ENCODE data around the gene CUL2. TPM values are rescaled to one million over a fixed set of nuclear protein-coding genes. Genes with fewer than 3 reads are reported as not detected.
A peak's percentile ranks its signal among the peaks of the same experiment; 100 is the strongest.
"Not testable (repeated sequence)": the region's sequence is repeated elsewhere in the genome, so short reads cannot be mapped to it uniquely, and the experiment has no call there.

CUL2 gene
- total and polyA plus RNA-seq, 2 donors = 19.0 to 41.0 TPM

DNA sequence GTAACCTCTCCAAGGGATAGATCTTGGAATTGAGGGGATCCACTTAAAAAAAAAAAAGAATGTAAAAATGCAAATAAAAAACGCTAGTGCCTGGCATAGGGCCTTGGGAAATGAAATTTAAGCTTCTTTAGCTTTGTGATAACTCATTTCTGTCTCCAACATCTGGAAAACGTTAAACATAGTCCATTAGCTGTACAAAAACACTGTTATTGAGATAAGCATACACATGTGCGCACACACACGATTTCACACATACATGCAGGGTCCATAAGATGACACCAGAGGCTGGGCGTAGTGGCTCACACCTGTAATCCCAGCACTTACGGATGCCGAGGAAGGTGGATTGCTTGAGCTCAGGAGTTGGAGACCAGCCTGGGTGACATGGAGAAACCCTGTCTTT lies 13.7 kb upstream of the CUL2 start:
- no peak overlapping the region for H3K27ac ChIP-seq (ENCODE audit: low read depth)
- H3K4me3 ChIP-seq (ENCODE audit: low read depth, low read length) = no peak overlapping the region
- H3K4me1 ChIP-seq (ENCODE audit: insufficient read depth) = no peaks in the 10 kb centered on the region
- no peaks in the 10 kb centered on the region for H3K36me3 ChIP-seq (ENCODE audit: insufficient read depth)
- DNase-seq (ENCODE audit: extremely low spot score) = peak; percentile 43
- 38% methylated on average over 7 of the region's 7 CpGs for WGBS

DNA sequence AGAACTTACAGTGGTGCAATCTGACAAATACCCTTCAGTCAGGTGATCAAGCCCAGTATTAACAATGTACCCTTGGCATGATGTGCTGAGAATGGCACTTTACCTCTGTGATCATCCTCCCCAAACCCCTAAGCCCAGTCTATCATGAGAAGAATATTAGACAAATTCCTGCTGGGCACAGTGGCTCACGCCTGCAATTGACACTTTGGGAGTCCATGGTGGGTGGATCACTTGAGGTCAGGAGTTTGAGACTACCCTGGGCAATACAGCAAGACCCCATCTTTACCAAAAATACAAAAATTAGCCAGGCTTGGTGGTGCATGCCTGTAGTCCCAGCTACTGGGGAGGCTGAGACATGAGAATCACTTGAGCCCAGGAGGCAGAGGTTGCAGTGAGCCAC lies 7.4 kb upstream of the CUL2 start:
- Histone ChIP-seq H3K36me3 (ENCODE audit: insufficient read depth) (no peaks in the 10 kb centered on the region), H3K4me3 (ENCODE audit: low read depth, low read length) (no peak overlapping the region), H3K4me1 (ENCODE audit: insufficient read depth) (no peaks in the 10 kb centered on the region), H3K27ac (ENCODE audit: low read depth) (no peak overlapping the region)
- DNase-seq (ENCODE audit: extremely low spot score) = no peak
- WGBS = 77% methylated on average over 1 of the region's 1 CpG

DNA sequence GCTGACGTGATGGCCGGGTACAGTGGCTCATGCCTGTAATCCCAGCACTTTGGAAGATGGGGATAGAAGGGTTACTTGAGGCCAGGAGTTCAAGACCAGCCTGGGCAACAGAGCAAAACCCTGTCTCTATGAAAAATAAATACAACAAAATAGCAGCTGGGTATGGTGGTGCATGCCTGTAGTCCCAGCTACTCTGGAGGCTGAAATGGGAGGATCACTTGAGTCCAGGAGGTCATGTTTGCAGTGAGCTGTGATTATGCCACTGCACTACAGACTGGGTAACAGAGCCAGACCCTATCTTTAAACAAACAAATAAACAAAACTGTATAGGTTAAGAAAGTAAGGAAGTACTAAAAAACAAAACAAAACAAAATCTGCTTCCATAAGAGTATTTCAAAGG lies 6.2 kb upstream of the CUL2 start:
- Histone ChIP-seq H3K4me3 (ENCODE audit: low read depth, low read length) (no peak overlapping the region), H3K27ac (ENCODE audit: low read depth) (no peak overlapping the region), H3K4me1 (ENCODE audit: insufficient read depth) (no peaks in the 10 kb centered on the region), H3K36me3 (ENCODE audit: insufficient read depth) (no peaks in the 10 kb centered on the region)
- WGBS = 72% methylated on average over 2 of the region's 2 CpGs
- no peak for DNase-seq (ENCODE audit: extremely low spot score)

DNA sequence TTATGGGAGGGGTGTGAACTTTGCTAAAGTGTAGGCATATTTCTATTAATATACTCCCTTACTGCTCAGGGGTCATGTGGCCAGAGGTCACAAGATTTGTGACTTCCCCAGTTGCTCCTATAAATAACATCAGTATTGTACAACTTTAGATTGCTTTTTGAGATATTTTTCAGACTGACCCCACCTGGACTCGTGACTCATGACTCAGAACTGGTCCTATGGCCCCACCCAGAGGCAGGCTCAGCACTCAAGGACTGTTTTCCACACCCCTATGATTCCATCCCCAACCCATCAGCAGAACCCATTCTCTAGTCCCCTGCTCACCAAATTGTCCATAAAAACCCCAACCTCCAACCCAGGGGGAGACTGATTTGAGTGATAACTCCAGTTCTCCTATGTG lies 2.7 kb upstream of the CUL2 start:
- 64% methylated on average over 1 of the region's 1 CpG for WGBS
- Histone ChIP-seq H3K27ac (ENCODE audit: low read depth) (no peak overlapping the region), H3K4me3 (ENCODE audit: low read depth, low read length) (no peak overlapping the region), H3K4me1 (ENCODE audit: insufficient read depth) (no peaks in the 10 kb centered on the region), H3K36me3 (ENCODE audit: insufficient read depth) (no peaks in the 10 kb centered on the region)
- no peak for DNase-seq (ENCODE audit: extremely low spot score)

DNA sequence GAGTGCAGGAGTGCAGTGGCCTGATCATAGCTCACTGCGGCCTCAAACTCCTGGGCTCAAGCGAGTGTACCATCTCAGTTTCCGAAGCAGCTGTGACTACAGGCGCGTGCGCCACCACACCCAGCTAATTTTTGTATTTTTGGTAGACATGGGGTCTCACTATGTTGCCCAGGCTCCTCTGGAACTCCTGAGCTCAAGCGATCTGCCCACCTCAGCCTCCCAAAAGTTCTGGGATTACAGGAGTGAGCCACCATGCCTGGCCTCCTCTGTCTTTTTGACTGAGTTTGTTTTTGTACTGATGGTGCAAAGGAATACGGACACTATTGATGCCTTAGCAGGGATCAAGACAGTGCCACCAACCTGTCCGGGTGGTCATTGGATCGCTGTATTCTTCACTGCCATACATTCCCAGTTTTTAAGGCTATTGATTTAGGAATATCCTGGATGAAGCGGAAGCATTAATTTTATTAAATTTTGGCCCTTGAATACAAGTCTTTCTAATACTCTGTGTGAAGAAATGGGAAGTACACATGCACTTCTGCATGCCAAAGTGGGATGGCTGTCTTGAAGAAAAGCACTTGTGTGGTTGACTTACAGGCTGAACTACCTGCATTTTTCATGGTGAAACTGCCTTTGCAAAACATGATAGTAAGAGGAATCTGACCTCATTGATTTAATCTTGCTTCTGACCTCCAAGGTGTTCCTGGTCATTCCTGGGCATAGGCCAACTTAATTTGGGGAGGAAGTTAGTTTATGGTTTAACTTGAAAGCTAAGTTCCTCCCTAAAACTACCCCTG lies 2.1 kb upstream of the CUL2 start:
- 88% methylated on average over 11 of the region's 11 CpGs for WGBS
- Histone ChIP-seq H3K4me1 (ENCODE audit: insufficient read depth) (no peaks in the 10 kb centered on the region), H3K4me3 (ENCODE audit: low read depth, low read length) (no peak overlapping the region), H3K36me3 (ENCODE audit: insufficient read depth) (no peaks in the 10 kb centered on the region), H3K27ac (ENCODE audit: low read depth) (no peak overlapping the region)
- no peak for DNase-seq (ENCODE audit: extremely low spot score)

DNA sequence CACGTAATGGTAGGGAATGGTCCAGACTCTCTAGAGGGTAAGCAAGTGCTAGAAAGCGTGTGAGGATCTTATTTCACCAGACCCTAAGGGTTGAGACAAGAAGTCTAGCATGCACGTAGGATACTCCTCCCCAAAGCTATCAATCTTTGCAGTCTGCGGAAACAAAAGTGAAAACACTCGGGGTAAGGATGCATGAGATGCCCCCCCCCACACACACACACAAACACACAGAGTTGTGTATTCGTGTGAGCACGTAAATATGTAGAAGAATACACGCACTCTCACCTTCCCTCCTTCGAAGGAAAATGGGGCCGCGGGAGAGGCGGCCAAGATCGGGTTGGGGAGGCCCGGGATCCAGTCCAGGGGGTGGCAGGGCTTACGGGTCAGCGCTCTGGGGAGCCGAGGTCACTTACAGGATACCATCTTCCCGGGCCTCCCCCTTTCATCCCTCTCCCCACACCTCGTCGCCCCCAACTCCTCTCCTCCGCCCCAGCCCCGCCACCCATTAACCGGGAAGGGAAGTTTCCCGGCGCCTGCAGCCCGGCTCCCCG lies 455 bp downstream of the CUL2 start:
- WGBS = under 1% methylated on average over 27 of the region's 27 CpGs
- H3K4me3 ChIP-seq (ENCODE audit: low read depth, low read length) = peak overlapping the region; percentile 97
- H3K4me1 ChIP-seq (ENCODE audit: insufficient read depth) = no peaks in the 10 kb centered on the region
- no peaks in the 10 kb centered on the region for H3K36me3 ChIP-seq (ENCODE audit: insufficient read depth)
- peak overlapping the region; percentile 91 for H3K27ac ChIP-seq (ENCODE audit: low read depth)
- DNase-seq (ENCODE audit: extremely low spot score) = no peak

DNA sequence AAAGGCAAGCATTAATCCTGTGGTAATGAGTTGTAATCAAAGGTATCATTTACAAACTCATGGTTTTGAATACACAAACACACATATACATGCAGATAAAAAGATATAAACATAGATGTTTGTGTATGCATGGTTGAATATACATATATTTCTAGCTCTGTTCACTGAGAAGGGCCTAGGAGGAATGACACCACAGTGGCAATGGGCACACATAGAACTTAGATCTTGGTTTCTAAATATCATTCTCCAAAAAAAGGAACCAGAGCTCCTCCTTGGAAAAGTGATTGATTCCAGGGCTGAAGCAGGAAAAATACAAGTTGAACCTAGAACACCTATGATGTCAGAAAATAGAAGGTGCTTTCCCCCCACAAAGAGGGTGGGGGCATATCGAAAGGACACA lies 6.9 kb downstream of the CUL2 start:
- Histone ChIP-seq H3K4me3 (ENCODE audit: low read depth, low read length) (no peak overlapping the region), H3K36me3 (ENCODE audit: insufficient read depth) (no peaks in the 10 kb centered on the region), H3K4me1 (ENCODE audit: insufficient read depth) (no peaks in the 10 kb centered on the region), H3K27ac (ENCODE audit: low read depth) (no peak overlapping the region)
- 98% methylated on average over 1 of the region's 1 CpG for WGBS
- no peak for DNase-seq (ENCODE audit: extremely low spot score)

DNA sequence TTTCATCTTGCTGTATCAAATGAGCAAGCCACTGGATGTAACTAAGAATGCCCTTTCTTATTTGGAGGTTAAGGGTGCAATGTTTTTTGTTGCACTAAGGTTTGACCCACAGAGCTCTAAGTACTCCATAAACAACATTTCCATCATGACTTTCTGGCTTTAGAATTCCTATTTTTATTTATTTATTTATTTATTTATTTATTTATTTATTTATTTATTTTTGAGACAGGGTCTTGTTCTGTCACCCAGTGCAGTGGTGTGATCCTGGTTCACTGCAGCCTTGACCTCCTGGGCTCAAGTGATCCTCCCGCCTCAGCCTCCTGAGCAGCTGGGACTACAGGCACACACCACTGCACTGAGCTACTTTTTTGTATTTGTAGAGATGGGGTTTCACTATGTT lies 9.9 kb downstream of the CUL2 start:
- H3K27ac ChIP-seq (ENCODE audit: low read depth); H3K36me3 ChIP-seq (ENCODE audit: insufficient read depth); DNase-seq (ENCODE audit: extremely low spot score); H3K4me1 ChIP-seq (ENCODE audit: insufficient read depth); H3K4me3 ChIP-seq (ENCODE audit: low read depth, low read length): not testable (repeated sequence)
- 100% methylated on average over 1 of the region's 1 CpG for WGBS

DNA sequence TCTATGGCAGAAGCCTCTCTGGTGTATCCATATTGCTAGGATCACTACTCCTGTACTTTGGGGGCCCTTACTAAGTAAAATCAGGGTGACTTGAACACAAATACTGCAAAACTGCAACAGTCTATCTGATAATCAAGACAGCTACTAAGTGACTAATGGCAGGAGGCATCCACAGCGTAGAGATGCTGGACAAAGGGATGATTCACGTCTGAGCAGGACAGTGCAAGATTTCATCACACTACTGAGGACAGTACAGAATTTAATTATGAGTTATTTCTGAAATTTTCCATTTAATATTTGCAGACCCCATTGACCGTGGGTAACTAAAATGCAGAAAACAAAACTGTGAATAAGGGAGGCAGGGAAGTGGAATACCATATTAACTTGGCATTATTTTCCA lies 10.4 kb downstream of the CUL2 start:
- Histone ChIP-seq H3K27ac (ENCODE audit: low read depth) (no peak overlapping the region), H3K36me3 (ENCODE audit: insufficient read depth) (no peaks in the 10 kb centered on the region), H3K4me1 (ENCODE audit: insufficient read depth) (no peaks in the 10 kb centered on the region), H3K4me3 (ENCODE audit: low read depth, low read length) (no peak overlapping the region)
- no peak for DNase-seq (ENCODE audit: extremely low spot score)
- WGBS = 78% methylated on average over 3 of the region's 3 CpGs

DNA sequence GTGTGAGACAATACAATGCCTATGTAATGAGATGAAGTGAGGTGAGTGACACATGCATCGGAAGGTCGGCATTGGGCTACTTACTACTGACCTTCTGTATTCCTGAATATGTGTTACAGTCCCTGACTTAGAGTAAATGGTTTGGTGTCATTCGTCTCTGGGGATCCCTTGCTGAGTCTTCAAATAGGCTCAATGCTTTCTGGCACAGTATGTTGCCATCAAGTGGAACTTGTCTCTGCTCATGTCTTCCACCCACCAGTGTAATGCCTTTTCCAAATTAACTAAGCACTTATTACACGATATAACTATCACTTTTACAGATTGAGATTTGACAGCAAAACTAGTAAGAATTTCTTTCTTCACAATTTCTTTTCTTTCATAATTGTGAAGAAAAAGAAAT lies 10.9 kb downstream of the CUL2 start:
- H3K27ac ChIP-seq (ENCODE audit: low read depth) = no peak overlapping the region
- H3K36me3 ChIP-seq (ENCODE audit: insufficient read depth) = no peaks in the 10 kb centered on the region
- DNase-seq (ENCODE audit: extremely low spot score) = no peak
- WGBS = 94% methylated on average over 4 of the region's 4 CpGs
- no peaks in the 10 kb centered on the region for H3K4me1 ChIP-seq (ENCODE audit: insufficient read depth)
- no peak overlapping the region for H3K4me3 ChIP-seq (ENCODE audit: low read depth, low read length)

DNA sequence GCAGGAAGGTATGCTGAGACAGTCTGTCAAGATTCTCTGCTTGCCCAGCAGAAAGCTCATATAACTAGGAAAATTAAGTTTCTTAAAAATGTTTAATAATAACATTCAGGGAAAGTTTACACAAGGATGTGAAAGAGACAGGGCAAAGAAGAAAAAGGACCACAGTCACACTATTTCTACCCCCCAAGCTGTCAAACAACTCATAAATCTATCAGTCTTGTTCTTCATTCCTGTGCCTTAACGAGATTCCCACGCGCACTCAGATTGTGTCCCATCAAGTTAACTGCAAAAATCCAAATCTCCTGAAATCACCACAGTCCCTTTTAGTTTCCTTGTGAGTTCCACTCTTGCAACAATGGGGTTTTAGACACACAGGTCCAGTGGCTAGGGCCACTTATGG lies 14.9 kb downstream of the CUL2 start:
- Histone ChIP-seq H3K4me1 (ENCODE audit: insufficient read depth) (no peaks in the 10 kb centered on the region), H3K36me3 (ENCODE audit: insufficient read depth) (no peaks in the 10 kb centered on the region), H3K4me3 (ENCODE audit: low read depth, low read length) (no peak overlapping the region), H3K27ac (ENCODE audit: low read depth) (no peak overlapping the region)
- DNase-seq (ENCODE audit: extremely low spot score) = no peak
- WGBS = 70% methylated on average over 3 of the region's 3 CpGs

DNA sequence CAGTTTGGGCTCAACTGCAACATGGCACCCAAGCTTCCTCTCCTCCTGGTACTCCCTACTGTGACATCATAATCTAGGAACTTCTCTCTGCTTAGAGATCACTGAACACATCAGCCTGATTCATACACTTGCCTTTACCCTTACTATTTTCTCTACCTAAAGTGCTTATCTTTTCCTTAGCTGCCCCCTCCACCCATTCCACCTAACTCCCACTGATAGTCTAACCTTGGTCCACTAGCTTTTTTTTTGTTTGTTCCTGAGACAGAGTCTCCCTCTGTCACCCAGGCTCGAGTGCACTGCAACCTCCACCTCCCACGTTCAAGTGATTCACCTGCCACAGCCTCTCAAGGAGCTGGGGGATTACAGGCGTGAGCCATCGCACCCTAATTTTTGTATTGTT lies 15.9 kb downstream of the CUL2 start:
- WGBS = 95% methylated on average over 4 of the region's 4 CpGs

DNA sequence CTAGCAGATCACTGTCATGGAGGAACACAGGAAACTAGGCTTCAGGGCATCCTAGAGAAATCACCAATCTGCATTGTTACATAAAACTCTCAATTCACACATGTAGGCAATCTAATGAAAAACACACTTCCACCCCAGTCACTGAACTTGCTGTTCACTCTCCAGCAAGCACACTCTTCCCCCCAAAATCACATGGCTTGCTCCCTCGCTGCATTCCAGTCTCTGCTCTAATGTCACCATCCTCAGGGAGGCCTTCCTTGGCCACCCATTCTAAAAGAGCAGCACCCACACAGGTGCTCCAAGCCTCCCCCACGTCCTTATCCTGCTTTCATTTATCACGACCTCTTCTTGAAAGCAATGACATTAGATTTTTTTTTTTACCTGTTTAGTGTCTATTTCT lies 19.6 kb downstream of the CUL2 start:
- Histone ChIP-seq H3K4me1 (ENCODE audit: insufficient read depth) (no peaks in the 10 kb centered on the region), H3K36me3 (ENCODE audit: insufficient read depth) (no peaks in the 10 kb centered on the region), H3K27ac (ENCODE audit: low read depth) (no peak overlapping the region), H3K4me3 (ENCODE audit: low read depth, low read length) (no peak overlapping the region)
- 93% methylated on average over 3 of the region's 3 CpGs for WGBS
- DNase-seq (ENCODE audit: extremely low spot score) = no peak

More for the DNA sequence above, 15.9 kb downstream of the CUL2 start:
- Histone ChIP-seq H3K27ac (ENCODE audit: low read depth) (no peak overlapping the region), H3K4me3 (ENCODE audit: low read depth, low read length) (no peak overlapping the region), H3K36me3 (ENCODE audit: insufficient read depth) (no peaks in the 10 kb centered on the region), H3K4me1 (ENCODE audit: insufficient read depth) (no peaks in the 10 kb centered on the region)
- no peak for DNase-seq (ENCODE audit: extremely low spot score)

DNA sequence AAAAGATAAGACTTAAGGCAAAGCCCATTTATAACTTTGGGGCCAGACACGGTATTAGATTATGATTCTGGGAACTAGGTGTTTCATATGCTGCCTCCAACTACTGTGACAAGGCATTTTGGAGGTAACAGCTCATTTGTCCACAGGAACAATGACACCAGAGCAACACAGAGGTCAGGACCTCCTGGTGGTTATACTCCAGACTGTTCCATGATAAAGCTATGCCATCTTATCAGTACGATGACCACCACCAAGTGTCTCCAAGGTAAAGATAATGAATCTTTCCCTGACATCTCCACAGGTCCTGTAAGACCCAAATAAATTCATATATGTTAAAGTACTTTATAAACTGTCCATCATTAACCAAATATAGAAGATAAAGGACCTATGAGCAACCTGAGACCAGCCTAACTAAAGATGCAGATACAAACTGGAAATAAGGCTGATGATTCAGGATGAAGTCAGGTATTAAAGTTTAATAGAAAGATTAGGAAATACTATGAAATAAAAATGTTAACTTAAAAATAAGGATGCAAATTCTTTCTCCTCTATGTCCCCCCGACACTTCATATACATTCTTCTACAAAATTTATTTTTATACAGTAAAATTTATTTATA lies 26.2 kb downstream of the CUL2 start:
- no peak for DNase-seq (ENCODE audit: extremely low spot score)
- H3K4me1 ChIP-seq (ENCODE audit: insufficient read depth) = no peaks in the 10 kb centered on the region
- H3K4me3 ChIP-seq (ENCODE audit: low read depth, low read length) = no peak overlapping the region
- H3K27ac ChIP-seq (ENCODE audit: low read depth) = no peak overlapping the region
- no peaks in the 10 kb centered on the region for H3K36me3 ChIP-seq (ENCODE audit: insufficient read depth)
- WGBS = 97% methylated on average over 3 of the region's 3 CpGs

Measured in urinary bladder (tissue), 4 donors.